ENCODE measurements around the gene GPBAR1. TPM values are rescaled to one million over a fixed set of nuclear protein-coding genes. Genes with fewer than 3 reads are reported as not detected.

Gene GPBAR1
- total RNA-seq, 1 donor from 2014 or later = 0.92 TPM

GRCh38 chr2:218290316-218291261 is 29.8 kb downstream of the GPBAR1 start:
- Histone ChIP-seq H3K36me3 (ENCODE audit: control insufficient read depth, insufficient read depth, low read length) (no peaks in the 10 kb centered on the region), H3K27me3 (ENCODE audit: control insufficient read depth, insufficient read depth, low read length) (no peaks in the 10 kb centered on the region), H3K4me3 (ENCODE audit: low read depth, low read length) (no peak overlapping the region)
- TF ChIP-seq CTCF (IDR thresholded peaks at IDR 0.05; ENCODE audit: insufficient read depth, low read length, poor library complexity, severe bottlenecking) = no peak
- DNase-seq (ENCODE audit: low read depth) = no peak

GRCh38 chr2:218291318-218292047 is 30.7 kb downstream of the GPBAR1 start:
- Histone ChIP-seq H3K36me3 (ENCODE audit: control insufficient read depth, insufficient read depth, low read length) (no peaks in the 10 kb centered on the region), H3K4me3 (ENCODE audit: low read depth, low read length) (peak overlapping the region; percentile 70), H3K27me3 (ENCODE audit: control insufficient read depth, insufficient read depth, low read length) (no peaks in the 10 kb centered on the region)
- TF ChIP-seq CTCF (IDR thresholded peaks at IDR 0.05; ENCODE audit: insufficient read depth, low read length, poor library complexity, severe bottlenecking) = no peak
- no peak for DNase-seq (ENCODE audit: low read depth)

- Histone ChIP-seq H3K4me3 (ENCODE audit: low read depth, low read length) (peak within 1 kb of the TSS; percentile 70), H3K36me3 (ENCODE audit: control insufficient read depth, insufficient read depth, low read length) (no peaks in the 10 kb centered on the region), H3K27me3 (ENCODE audit: control insufficient read depth, insufficient read depth, low read length) (no peaks in the 10 kb centered on the region)
- peak; percentile 41 for TF ChIP-seq CTCF (IDR thresholded peaks at IDR 0.05; ENCODE audit: insufficient read depth, low read length, poor library complexity, severe bottlenecking)
- no peak for DNase-seq (ENCODE audit: low read depth)
Observed at GRCh38 chr2:218292048-218293014, 31.5 kb downstream of the GPBAR1 start, which contains the start of gene TMBIM1. TMBIM1 (minus strand) TSS chr2:218292503; CDS start chr2:218282141, 10,362 bp downstream.

- Histone ChIP-seq H3K4me3 (ENCODE audit: low read depth, low read length) (no peak overlapping the region), H3K27me3 (ENCODE audit: control insufficient read depth, insufficient read depth, low read length) (no peaks in the 10 kb centered on the region), H3K36me3 (ENCODE audit: control insufficient read depth, insufficient read depth, low read length) (no peaks in the 10 kb centered on the region)
- no peak for TF ChIP-seq CTCF (IDR thresholded peaks at IDR 0.05; ENCODE audit: insufficient read depth, low read length, poor library complexity, severe bottlenecking)
- no peak for DNase-seq (ENCODE audit: low read depth)
Observed at GRCh38 chr2:218293715-218294429, 33.1 kb downstream of the GPBAR1 start.
